Stimulated activated CD4-positive, alpha-beta T cell treated with anti-CD3 and anti-CD28 coated beads, Interleukin-4, amount 100 ng/mL, for 24 hours (primary cell): Measurements from ENCODE around the gene KNDC1.

Source experiments
- DNase-seq: peaks from one replicate; pipeline ENCODE4 v3.0.0-alpha.2; 2020

Gene KNDC1

DNA sequence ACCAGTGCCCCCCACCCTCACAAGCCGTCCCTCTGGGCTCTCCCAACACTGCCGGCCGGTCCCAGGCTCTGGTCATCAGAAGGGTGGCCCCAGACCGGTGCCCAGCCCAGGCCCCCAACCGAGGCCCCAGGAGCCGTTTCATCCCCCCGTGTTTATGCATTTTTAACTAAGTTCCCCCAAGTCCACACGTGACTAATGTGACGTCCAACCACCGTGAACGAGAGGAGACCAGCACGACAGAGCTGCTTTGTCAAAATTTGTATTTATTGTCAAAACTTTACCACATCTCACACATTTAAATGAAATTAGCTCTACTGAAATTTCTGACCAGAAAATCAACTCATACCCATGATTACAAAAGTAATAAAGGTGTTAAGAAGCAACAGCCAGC is 86.2 kb downstream of the KNDC1 start:
- no peak for DNase-seq

DNA sequence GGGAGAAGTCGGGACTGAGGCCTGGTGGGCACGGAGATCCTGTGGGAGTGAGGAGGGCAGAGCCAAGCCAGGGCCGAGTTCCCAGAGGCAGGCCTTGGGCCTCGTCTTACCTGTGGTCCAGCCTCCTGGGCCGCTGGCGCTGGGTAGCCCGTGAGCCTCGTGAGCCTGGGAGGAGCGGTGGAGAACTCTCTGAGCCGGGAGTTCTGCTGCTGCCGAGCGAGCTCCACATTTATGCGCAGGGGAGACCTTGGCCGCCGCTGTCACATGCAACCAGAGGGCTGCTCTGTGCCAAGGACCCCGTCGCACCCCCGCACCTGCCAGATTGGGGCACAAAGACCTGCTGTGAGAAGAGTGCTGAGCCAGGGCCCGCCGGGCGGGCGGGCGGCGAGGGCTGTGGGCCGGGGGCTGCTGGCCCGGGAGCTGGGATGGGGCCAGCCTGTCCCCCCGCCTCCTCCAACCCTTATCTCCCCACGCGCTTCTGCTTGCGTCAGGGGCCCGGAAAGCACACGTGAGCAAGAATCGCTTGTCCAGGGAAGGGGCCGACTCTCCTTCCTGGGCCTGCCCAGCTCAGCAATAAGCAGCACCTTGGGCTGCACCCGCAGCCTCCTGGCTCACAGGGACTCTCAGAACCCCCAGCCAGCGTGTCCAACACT is 87.8 kb downstream of the KNDC1 start:
- DNase-seq: no peak

DNA sequence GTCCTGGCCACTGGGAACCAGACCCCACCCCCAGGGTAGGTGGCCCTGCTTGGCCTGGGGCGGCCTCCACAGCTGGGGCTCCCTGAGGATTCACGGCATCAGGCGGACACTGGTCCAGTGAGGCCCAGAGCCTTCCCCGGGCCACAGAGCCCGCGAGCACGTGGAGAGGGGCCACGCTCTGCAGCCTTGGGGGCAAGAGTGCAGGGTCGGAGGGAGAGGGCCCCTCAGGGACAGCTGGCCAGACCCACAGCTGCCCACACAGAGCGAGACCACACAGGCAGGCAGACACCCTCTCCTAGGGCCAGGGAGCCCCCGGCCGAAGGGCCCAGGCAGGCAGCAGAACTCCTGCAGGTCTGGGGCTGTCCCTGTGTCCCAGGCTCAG is 88.3 kb downstream of the KNDC1 start:
- DNase-seq: no peak

DNA sequence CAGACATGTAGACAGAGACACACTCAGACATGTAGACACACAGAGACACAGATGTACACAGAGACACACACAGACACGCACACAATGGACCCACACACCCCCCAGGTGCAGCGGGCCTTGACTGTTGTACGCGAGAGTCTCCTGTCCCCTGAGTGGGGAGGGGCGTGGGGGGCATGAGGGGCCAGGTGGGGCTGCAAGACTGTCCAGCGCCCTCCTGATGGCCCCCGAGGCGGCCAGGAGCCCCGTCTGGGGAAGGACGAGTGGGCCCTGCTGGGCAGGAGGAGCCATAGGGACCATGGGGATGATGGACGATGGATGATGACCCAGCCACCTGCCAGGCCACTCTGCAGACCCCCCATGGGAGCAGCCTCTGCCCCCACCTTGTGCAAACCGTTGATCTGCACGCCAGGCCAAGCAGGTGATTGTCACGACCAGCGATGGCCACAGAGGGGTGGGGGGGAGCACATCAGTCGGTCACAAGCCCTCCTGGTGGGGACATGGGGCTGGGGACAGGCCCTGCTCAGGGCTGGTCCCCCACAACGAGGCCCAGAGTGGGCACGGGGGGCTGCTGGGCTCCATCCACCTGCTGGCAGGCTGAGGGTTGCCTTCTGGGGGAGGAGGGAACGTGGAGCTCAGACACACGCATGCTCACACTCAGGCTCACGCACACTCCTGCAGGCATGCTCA is 89.2 kb downstream of the KNDC1 start:
- DNase-seq: no peak

DNA sequence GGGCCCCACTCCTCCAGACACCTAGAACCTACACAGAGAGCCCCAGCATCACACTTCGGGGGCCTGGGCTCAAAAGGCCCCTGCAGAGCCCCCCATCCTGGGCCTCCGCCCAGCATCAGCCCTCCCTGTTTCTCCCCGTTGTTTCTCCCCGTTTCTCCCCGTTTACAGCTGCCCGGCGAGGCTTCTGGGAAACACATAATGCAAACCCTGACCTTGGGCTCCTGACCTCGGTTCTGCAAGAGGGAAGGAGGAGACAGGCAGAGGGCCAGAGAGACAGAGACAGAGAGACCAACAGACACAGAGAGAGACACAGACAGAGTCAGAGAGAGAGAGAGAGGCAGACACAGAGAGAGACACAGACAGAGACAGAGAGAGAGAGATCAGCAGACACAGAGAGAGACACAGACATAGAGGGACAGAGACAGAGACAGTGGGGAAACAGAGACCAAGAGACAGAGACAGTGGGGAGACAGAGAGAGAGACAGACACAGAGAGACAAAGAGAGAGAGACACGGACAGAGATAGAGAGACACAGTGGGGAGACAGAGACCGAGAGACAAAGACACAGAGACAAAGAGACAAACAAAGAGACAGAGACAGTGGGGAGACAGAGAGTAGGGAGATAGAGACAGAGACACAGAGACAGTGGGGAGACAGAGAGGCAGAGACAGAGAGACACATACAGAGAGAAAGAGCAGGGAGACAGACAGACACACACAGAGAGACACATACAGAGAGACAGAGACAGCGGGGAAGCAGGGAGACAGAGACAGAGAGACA is 90.1 kb downstream of the KNDC1 start:
- DNase-seq: no peak

DNA sequence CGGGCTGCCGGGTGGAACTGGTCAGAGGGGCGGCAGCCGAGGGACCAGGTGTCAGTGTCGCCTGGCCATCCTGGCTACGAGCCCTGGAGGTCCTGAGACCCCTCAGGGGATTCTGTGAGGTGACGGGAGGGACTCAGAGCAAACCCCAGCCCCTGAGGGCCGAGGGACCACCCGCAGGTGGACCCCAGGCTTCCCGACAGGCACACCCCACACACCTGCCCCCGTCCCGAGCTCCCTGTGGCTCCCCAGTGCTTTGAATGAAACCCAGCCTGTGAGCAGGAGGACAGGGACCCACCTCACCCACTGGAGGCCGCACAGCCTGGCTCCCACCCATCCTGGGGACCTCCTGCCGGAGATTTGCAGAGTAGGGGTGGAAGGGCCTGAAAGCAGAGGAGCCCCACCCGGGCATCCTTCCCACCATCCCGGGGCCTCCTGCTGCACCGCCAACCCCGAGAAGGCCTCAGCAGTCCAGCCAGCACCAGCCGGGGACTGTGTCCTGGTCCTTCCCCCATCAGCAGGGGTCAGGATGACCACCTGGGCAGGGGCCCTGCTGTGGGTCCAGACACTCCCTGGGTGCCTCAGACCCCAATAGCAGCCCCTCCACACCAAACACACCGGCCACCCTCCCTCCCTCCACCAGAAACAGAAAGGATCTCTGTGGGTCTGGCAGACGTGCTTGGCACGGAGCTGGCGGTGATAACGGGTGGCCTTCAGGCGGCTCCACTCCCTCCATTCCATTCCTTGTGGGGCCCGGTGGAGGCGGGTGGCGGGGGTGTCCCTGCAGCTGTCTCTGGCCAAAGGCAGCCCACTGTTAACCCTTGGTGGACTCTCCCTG is 91.6 kb downstream of the KNDC1 start:
- DNase-seq: no peak

DNA sequence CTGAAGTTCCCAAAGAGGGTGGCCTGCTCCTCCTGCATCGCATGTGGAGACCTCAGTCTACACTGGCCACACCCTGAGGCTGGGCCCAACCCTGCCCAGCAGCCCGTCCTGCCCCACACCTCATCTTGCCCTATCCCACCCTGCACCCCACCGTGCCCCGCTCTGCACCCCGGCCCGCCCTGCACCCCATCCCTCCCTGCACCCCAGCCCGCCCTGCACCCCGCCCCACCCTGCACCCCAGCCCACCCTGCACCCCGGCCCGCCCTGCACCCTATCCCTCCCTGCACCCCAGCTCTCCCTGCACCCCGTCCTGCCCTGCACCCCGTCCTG is 92.2 kb downstream of the KNDC1 start:
- no peak for DNase-seq

DNA sequence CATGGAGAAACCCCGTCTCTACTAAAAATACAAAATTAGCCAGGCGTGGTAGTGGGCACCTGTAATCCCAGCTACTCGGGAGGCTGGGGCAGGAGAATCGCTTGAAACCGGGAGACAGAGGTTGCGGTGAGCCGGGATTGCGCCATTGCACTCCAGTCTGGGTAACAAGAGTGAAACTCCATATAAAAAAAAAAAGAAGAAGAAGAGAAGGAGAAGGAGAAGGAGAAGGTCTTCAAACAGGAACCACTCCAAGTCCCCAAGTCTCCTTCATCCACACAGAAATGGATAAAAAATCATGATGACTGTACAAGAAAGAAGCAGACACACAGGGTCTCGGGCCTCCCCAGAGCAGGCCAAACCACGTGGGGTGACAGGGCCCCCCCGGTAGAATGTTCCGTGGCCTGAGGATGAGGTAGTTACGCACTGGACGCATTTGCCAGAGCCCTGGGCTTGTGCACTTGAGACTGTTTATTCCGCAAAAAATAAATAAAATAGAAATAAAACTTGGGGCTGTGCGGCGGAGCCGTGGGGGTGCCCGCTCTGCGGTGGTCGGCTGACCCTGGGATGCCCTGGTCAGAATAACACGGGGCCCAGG is 93.4 kb downstream of the KNDC1 start:
- DNase-seq: no peak

DNA sequence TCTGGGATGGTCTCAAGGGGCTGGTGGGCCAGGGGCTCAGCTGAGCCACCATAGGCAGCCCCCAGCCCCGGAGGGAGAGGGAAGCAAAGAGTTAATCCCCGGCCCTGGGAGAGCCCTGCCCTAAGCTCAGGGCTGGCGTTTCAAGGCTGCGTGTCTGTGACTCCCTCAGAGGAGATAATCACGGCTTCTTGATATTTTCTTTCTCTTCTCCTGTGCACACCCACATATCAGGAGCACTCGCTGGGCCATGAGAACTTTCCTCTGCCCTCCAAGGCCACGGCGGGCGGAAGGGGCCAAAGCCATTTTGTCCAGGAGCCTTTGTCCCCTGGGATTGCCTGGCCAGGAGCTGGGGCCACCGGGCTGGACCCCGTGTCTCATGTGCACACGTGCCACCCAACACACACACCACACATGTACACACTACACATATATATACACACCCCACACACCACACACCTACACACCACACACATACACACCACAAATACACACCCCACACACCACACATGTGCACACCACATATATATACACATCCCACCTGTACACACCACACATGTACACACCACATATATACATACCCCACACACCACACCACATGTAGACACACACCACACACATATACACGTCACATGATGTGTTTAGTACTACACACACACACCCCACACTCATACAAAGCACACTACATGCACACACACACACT is 94.6 kb downstream of the KNDC1 start:
- DNase-seq: no peak

DNA sequence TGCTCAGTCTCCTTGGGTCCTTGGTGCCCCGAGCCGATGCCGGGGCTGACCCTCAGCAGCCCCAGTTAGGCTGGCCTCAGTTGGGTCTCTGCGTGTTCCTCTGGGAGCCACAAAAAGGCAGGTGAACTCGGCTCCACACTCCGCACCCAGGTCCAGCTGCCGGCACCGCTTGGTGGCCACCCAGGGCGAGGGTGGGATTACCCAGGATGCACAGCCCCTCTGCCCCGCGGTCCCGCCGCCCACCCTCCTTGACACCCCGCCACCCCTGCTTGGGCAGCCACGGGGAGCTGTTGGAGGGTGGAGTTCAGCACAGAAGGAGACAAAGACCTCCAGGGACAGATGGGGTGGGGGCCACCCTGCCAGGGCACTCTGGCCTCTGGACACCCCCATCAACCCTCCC is 95.3 kb downstream of the KNDC1 start:
- DNase-seq: no peak

DNA sequence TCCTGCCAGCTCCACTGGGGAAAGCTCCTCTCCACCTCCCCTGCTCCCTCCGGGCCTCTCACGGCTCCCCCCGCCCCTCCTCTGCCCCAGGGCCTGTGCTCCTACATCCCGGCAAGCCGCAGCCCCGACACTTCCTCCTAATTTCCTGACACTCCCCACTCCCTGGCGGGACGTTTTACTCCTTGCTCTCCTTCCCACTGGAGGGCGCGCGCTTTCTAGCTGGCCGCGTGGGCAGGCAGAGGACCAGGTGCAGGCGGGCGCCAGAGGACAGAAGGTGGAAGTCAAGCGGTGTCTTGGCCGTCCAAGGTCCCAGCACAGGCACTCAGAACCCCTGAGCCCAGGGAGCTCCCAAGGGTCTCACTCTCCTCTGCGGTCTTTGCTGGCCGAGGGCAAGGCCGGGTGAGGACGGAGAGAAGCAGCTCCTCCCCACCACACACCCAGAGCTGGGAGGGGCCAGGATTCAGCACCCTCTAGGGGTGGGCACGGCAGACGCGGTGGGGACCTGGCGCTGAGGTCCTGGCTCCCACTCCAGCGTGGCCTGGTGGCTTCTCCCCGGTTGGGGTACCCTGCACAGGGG is 97.6 kb downstream of the KNDC1 start:
- no peak for DNase-seq

DNA sequence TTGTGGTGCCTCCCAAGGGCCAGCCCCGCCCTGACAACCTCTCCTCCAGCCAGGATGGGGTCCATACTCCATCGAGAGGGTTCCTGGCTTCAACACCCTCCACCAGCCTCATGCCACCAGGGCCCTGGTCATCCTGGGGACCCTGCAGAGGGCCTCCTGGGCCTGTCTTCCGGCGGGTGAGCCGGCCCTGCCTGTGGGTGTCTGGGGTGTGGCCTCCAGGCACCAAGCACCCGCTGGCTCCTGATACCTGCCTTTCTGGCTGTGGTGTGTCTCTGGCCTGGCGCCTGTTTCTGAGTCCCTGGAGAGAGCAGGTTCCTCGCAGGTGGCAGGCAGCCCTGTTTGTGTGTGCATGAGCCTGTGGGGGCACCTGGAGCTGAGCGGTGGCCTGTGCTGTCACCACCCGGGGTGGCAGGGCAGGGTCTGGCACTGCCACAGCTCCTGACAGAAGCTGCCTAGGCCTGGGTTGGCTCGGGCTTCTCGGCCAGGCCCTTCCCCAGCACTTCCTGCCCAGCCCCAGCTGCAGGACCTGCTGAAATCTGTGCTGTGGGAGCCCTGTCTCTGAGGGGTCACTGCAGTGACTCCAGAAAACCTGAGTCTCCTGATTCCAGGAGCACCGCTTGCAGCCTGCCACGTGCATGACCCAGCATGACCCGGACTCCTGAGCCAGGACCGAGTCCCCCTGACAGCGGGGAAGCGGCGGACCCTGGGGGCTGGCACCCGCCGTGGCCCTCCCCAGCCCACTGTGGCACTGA is 98.2 kb downstream of the KNDC1 start:
- DNase-seq: peak; percentile 37

DNA sequence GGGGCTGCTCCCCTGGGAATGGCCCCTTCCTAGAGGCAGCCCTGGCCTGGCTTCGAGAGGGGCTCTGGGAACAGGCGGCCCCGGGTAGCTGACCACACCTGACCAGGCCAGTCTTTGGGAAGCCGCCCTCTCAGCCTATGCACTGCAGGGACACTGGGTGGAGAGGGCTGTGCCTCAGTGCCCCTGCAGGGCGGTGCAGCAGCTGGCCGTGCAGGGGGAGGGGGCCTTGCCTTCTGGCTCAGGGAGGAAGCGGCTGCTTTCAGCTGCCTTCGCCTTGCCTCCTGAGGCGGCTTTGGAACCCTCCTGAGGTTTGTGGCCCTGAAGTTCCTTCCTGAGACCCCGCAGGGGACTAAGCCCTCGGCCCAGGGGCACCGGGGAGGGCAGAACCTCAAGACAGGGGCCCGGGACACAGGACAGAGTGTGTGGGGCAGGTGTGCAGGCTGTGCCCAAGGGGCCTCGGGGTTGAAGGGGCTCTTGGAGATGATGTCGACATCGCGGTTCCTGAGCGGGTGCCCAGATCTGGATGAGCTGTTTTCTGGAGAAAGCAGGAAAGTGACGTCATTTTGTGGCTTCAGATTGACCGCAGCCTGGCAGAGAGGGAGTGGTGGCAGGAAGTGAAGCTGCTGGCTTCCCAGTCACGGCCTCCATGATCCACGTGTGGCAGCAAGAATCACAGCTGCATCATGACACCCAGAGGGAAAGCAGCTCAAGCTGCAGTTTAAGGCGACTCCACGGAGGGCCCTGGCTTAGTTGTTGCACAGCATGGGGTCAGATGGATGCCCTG is 99.0 kb downstream of the KNDC1 start:
- peak; percentile 91 for DNase-seq

DNA sequence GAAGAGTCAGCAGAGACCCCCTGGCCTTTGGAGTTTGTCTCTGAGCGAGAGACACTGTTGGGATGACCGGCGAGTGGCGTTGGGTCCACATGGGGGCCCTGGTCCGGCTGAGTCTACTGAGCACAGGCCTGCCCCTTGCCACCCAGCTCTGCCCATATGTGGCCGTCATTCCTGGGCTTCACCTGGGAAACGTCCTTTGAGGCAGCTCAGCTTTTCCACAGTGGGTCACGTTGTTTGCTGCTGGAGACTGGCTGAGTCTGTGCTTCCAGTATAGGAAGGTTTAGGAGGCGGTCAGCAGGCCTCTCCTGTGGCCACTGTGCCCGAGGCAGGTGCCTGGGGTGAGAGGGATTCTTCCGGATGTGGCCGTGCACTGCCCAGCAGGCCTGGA is 99.6 kb downstream of the KNDC1 start:
- DNase-seq: no peak

DNA sequence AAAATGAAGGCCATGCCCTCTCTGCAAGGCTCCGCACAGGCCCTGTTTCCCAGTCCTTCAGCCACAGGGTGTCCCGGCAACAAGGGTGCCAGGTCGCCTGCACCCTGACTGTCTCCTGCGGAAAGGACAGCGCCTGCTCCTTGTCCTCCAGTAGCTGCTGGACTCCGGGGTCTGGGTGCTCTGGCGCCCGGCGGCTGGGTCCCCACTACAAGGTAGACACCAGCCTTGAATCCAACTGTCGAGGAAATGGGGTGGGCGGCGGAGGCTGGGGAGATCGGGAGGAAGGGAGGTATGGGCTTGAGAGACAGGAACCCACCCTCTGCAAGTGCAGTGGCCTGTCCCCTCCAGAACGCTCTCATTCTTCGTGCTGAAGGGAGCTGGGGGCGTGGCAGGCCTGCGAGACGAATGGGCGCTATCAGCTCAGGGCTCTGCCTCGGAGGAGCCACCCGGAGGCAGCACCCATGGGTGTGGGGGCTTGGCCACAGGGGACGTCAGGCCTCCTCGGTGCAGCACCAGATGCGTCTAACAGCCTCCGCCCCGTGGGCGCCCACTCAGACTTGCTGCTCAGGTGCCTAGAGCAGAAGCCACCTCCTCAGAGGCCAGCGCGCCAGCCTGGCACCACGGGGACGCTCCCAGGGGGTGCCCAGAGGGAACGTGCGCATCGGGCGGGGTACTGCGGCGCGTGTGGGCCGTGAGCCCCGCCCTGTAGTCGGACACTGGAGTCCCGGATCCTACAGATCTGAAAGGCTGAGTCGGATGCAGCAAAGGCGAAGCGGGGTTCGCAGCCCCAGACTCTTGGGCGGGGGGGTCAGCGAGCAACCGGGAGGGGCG is 101.1 kb downstream of the KNDC1 start:
- peak; percentile 63 for DNase-seq

DNA sequence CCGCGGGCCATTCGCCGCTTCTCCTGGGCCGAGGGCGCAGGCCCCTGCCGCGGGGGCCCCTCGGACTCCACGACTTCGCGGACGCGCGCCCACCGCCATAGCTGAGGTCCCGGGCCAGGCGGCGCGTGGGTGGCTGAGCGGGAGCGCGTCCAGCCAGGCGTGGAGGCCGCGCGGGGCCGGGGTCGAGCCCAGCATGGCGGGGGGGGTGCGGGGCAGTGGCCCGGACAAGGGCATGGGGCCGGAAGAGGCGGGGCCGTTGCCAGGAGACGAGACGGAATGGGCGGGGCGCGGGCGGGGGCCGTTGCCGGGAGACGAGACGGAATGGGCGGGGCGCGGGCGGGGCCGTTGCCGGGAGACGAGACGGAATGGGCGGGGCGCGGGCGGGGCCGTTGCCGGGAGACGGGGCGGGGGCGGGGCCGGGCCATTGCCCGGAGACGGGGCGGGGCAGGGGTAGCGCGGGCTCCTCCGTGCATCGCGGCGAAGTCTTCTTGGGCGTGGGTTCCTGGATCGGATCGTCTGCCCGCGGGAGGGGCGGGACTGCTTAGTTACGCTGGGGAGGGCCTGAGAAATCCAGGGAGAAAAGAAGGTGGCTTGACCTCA is 101.8 kb downstream of the KNDC1 start:
- peak; percentile 85 for DNase-seq

DNA sequence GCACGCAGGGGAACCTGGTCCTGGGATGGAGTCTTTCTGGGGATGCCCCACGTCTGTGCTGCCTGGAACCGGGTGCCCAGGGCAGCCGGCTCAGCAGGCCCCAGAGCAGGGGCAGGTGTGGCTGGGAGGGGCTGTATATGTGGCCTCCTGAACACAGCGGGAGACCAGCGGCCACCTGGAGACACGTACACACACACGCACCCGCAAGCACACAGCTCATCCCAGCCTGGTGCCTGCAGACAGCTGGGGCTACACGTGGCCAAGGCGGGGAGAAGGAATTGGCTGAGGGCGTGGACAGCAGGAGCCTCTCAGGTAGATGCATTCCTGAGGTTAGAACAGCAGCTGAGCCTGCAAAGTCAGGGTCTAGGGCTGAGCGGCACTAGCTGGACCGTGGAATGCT is 102.7 kb downstream of the KNDC1 start:
- DNase-seq: no peak

DNA sequence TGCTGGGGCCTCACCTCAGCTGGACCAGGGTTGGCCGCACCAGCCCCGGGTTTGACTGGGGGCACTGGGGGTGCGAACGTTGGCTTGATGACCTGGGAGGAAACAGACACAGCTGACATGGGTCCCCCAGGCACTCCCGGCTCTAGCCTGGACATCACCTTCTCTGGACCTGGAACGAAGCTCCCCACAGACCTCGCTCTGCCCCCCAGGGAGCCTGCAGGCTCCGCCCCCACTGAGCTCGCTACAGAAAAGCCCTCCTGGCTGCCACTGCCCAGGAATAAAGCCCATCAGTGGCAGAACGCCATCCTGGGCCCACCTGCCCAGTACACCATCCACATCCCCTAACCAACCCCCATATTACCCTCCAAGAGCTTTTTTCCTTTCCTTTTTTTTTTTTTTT is 103.7 kb downstream of the KNDC1 start:
- DNase-seq: no peak

DNA sequence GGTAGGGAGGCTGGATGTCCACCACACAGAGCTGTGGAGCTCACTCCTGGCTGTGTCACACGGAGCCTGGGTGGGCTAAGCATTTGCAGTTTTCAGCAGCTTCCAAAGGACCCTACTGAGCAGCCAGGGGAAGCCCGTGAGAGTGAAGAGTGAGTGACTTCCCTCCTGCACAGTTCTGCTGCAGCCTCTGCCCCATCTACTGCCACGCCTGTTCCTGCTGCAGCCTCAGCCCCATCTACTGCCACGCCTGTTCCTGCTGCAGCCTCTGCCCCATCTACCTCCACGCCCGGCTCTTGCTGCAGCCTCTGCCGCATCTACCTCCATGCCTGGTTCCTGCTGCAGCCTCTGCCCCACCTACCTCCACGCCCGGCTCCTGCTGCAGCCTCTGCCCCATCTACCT is 104.4 kb downstream of the KNDC1 start:
- DNase-seq: peak; percentile 26
